GOT3 (cell line): Measurements from ENCODE around the gene CCR6.

Experiments used
- DNase-seq: peaks from one replicate; lab custom pipeline; 2025; ENCODE audit warnings: mixed read lengths; lab: John Stamatoyannopoulos, UW

Gene CCR6

DNA sequence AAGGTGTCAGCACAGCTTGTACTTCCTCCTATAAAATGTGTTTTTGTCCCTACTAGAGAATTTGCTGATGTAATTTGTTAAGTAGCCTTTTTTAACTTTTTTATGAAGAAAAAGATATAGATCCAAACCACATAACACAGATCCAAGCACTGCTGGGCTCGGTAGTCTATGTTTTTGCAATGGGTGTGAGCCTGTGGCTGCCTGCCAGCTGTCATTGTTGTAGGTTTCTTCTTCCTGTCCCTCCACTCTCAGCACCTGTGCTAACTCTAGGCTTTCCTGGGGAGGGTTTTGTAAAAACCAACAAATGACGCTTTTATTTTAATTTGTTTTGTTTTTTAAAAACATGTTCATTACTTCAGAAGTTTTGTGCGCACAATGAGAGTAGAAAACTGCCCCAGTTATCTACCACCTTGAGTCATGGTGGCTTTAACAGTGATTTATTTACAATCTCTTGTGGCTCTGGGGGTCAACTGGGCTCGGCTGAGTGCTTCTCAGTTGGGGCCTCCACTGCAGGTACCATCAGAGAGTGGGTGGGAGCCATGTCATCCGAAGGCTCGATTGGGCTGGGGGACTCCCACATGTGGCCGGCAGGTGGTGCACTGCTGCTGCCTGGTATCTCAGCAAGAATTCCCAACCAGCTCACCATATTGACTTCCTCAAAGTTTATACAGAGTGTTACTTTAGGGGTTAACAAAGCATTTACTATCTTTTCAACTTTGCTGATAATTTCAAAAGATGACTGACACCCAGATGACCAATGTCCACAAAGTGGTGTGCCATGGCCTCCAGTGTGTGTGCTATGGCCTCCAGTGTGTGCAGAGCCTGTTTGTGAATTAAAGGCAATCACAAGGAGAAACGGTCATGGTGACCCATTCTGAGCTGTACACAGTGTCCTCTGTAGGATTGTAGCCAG lies 3.0 kb upstream of the CCR6 start:
- no peak for DNase-seq

GRCh38 chr6:167120583-167120903 lies 2.4 kb upstream of the CCR6 start:
- no peak for DNase-seq

DNA sequence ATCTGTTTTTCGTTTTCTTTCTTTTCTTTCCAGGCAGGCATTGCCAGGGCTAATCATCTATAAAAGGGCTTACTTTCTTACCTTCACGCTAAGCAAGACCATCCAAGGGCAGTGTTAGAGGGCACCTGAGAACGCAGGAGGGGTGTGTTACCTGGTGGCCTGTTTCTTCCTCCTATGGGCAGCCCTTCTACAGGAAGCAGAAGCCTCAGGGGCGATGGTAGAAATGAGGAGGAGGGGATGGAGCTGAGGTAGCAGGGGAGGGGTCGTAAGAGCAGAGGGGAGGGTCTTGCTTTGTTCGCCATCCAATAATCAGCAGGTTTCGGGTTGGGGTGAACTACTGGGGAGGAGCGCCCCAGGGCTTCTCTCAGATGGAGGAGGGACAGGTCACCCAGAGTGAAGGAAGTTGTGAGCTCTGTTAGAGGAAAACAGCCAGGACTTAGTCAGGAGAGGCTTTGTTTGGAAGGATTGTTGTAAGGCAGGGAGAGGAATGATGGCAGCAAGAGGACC lies 1.5 kb upstream of the CCR6 start:
- no peak for DNase-seq

GRCh38 chr6:167122041-167122826 lies 662 bp upstream of the CCR6 start:
- no peak for DNase-seq

- no peak for DNase-seq
Observed at GRCh38 chr6:167124753-167125152, 1.9 kb downstream of the CCR6 start.

- no peak for DNase-seq
Observed at GRCh38 chr6:167125410-167125809, 2.5 kb downstream of the CCR6 start.

- DNase-seq = no peak
Observed at GRCh38 chr6:167125855-167126349, 3.0 kb downstream of the CCR6 start.

GRCh38 chr6:167127785-167128531 lies 5.1 kb downstream of the CCR6 start:
- no peak for DNase-seq

- no peak for DNase-seq
Observed at GRCh38 chr6:167129159-167129558, 6.3 kb downstream of the CCR6 start.

DNA sequence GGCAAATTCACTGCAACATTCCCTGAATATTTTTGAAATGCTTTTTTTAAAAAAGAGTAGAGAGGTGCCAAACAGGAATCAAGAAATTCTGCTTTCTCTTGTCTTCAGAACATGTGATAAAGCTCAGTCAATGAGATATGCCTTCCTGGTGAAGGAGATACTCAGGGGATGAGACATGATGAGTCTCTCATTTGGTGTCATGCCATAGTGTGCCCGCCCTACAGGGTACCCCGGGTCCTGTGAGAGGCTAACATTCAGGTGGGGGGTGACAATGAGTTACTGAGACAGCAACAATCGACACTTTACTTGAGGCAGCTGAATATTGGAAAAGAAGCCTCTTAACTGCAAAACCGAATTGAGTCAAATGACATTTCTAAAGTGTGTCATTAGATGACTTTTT lies 6.7 kb downstream of the CCR6 start:
- DNase-seq = no peak

GRCh38 chr6:167130008-167130677 lies 7.2 kb downstream of the CCR6 start:
- DNase-seq = no peak

DNA sequence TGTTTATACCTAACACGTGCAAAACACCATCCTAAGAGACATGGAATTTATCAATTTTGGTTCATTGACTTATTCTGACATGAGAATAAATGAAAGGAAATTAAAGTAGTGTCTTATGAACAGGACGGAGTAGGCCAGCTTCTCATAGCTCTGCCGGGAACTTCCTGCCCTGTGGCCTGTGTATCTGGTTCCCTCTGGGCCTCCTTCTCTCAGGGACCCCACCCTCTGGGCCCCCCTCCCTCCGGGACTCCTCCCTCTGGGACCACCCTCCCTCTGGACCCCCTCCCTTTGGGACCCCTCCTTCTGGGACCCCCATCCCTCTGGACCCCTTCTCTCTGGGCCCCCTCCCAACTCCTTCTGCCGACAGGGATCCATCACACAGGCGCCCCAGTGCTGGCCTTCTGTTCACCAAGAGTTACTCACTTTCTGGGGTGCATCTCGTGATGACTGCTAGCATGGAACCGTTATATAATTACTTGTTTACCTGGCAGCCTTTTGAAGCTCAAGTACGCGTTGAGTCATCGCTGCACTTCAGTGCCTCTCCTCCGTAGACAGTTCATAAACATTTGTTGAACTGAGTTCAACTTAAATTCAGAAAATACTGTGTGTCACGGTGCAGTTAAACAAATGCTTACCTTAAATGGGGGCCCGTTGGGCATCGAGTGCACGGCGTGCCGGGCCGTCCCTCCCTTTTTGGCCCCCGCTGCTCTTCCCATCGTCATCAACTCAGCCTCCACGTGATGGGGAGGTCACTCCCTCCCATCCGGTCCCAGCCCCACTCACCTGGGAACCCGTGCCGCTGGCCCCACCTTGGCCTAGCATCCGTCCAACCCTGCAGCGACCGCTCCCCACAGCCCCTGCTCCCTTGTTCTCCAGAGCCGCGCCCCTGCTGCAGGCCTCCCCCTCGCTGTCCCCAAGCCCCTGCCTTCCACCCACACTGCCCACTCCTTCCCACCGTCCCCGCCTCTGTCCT lies 8.1 kb downstream of the CCR6 start:
- DNase-seq = no peak

GRCh38 chr6:167134448-167135328 lies 11.8 kb downstream of the CCR6 start:
- no peak for DNase-seq

DNA sequence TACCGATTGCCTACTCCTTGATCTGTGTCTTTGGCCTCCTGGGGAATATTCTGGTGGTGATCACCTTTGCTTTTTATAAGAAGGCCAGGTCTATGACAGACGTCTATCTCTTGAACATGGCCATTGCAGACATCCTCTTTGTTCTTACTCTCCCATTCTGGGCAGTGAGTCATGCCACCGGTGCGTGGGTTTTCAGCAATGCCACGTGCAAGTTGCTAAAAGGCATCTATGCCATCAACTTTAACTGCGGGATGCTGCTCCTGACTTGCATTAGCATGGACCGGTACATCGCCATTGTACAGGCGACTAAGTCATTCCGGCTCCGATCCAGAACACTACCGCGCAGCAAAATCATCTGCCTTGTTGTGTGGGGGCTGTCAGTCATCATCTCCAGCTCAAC lies 13.5 kb downstream of the CCR6 start:
- no peak for DNase-seq

DNA sequence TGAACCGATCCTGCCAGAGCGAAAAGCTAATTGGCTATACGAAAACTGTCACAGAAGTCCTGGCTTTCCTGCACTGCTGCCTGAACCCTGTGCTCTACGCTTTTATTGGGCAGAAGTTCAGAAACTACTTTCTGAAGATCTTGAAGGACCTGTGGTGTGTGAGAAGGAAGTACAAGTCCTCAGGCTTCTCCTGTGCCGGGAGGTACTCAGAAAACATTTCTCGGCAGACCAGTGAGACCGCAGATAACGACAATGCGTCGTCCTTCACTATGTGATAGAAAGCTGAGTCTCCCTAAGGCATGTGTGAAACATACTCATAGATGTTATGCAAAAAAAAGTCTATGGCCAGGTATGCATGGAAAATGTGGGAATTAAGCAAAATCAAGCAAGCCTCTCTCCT lies 14.2 kb downstream of the CCR6 start:
- DNase-seq = no peak

DNA sequence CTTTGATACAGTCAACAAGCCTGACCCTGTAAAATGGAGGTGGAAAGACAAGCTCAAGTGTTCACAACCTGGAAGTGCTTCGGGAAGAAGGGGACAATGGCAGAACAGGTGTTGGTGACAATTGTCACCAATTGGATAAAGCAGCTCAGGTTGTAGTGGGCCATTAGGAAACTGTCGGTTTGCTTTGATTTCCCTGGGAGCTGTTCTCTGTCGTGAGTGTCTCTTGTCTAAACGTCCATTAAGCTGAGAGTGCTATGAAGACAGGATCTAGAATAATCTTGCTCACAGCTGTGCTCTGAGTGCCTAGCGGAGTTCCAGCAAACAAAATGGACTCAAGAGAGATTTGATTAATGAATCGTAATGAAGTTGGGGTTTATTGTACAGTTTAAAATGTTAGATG lies 15.0 kb downstream of the CCR6 start:
- DNase-seq = no peak

DNA sequence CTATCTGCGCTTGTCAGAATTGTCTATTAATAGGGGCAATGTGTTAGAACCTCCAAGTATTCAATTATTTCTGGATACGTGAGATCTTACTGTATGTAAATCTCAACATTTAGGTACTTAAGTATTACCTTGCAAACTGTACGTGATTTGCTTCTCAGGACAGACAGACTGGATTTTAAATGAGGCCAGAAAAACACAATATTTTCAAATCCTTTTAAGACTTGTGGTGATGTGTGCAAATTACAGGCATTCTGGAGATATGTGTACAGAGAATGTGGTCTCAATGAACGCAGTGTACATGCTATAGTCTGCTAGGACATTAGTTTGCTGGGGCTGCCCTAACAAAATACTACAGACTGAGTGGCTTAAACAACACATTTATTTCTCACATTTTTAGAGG lies 16.9 kb downstream of the CCR6 start:
- no peak for DNase-seq

DNA sequence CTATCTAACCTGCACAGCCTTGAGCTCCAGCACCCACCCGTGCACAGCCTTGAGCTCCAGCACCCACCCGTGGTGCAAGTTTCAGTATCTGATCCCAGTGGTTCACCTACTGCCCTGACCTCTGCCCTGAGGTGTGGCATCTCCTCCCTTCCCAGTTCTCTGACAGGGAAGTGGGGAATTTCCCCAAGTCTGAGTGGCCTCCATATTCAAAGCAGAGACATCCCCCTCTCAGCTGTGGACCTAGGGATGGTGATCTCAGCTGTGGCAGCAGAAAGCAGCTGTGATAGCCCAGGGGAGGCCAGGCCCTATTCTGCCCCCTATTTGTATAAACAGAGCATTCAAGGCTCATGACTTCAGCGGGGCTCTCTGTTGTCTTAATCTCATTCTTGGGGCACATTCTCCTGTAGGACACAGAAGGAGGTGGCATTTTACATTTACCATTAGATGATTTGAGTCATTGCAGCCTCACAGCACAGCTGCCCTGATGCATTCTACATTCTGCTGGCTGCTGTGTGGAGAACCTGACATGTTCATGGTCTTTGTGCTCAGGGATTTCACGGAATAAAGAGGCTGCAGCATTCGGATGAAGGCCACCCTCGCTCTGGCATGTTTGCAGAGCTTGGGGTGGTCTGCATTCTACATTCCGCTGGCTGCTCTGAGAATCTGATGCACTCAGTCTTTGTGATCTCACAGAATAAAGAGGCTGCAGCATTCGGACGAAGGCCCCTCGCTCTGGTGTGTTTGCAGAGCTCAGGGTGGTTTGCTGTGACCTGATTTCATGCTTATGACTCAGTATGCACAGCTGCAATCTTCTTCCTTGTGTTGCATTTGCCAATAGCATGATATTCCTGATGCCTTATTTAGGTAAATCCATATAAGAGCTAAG lies 17.9 kb downstream of the CCR6 start:
- DNase-seq = no peak
